Stimulated activated memory B cell treated with anti-CD40 and anti-IgM and Interleukin-4, amounts not matched to agents 10 μg/mL and 1 μg/mL and 100 μg/mL, for 72 hours (primary cell): ENCODE results near the gene STRIT1.

ENCODE experiments used
- ATAC-seq: fragments of 150-1000 bp; cut with Tn5 transposase; 2 replicates; pipeline ENCODE4 v1.10.0; 2021
- H3K27ac Mint-ChIP-seq: one replicate; pipeline ENCODE4 v1.8.0; 2022; ENCODE audit warnings: mild to moderate bottlenecking, mixed read lengths
- H3K27me3 Mint-ChIP-seq: one replicate; pipeline ENCODE4 v1.8.0; 2022; ENCODE audit warnings: mixed read lengths
- H3K36me3 Mint-ChIP-seq: one replicate; pipeline ENCODE4 v1.8.0; 2022; ENCODE audit warnings: mixed read lengths
- H3K4me1 Mint-ChIP-seq: one replicate; pipeline ENCODE4 v1.8.0; 2022; ENCODE audit warnings: mixed read lengths
- H3K4me3 Mint-ChIP-seq: one replicate; pipeline ENCODE4 v1.8.0; 2022; ENCODE audit warnings: mild to moderate bottlenecking, moderate library complexity, mixed read lengths
- H3K9me3 Mint-ChIP-seq: one replicate; pipeline ENCODE4 v1.8.0; 2022; ENCODE audit warnings: mixed read lengths

Gene STRIT1

GRCh38 chr3:155262295-155262694, 31.2 kb downstream of the STRIT1 start:
- H3K27ac Mint-ChIP-seq = no peak overlapping the region
- H3K27me3 Mint-ChIP-seq = no peaks in the 10 kb centered on the region
- H3K4me3 Mint-ChIP-seq = no peak overlapping the region
- H3K4me1 Mint-ChIP-seq = no peaks in the 10 kb centered on the region
- no peak for ATAC-seq
- no peaks in the 10 kb centered on the region for H3K36me3 Mint-ChIP-seq
- H3K9me3 Mint-ChIP-seq = peaks cover 5% of the 10 kb centered on the region

GRCh38 chr3:155254445-155254844, 39.0 kb downstream of the STRIT1 start:
- no peaks in the 10 kb centered on the region for H3K4me1 Mint-ChIP-seq
- no peaks in the 10 kb centered on the region for H3K27me3 Mint-ChIP-seq
- no peaks in the 10 kb centered on the region for H3K9me3 Mint-ChIP-seq
- no peak overlapping the region for H3K4me3 Mint-ChIP-seq
- ATAC-seq = no peak
- H3K36me3 Mint-ChIP-seq = no peaks in the 10 kb centered on the region
- no peak overlapping the region for H3K27ac Mint-ChIP-seq

DNA sequence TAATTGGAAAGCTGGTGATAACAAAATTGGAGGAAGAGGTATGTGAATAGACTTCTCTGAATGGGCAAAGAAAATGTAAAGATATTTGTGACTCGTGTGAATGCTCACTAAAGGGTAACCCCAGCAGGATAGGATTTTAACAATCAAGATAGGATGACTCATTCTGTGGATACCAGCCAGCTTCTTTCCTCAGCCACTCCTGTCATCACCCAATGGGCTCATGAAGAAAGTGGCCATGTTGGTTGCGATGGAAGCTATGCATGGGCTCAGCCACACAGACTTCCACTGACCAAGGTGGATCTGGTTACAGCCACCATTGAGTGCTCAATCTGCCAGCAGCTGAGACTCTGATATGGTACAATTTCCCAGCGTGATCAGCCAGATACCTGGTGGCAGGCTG, 40.9 kb downstream of the STRIT1 start:
- Mint-ChIP-seq H3K4me3 (no peak overlapping the region), H3K36me3 (no peaks in the 10 kb centered on the region), H3K9me3 (no peaks in the 10 kb centered on the region), H3K4me1 (no peaks in the 10 kb centered on the region), H3K27ac (no peak overlapping the region), H3K27me3 (no peaks in the 10 kb centered on the region)
- no peak for ATAC-seq

- H3K36me3 Mint-ChIP-seq = no peaks in the 10 kb centered on the region
- no peaks in the 10 kb centered on the region for H3K4me1 Mint-ChIP-seq
- H3K27ac Mint-ChIP-seq = no peak overlapping the region
- no peaks in the 10 kb centered on the region for H3K27me3 Mint-ChIP-seq
- no peak overlapping the region for H3K4me3 Mint-ChIP-seq
- ATAC-seq = no peak
- H3K9me3 Mint-ChIP-seq = no peaks in the 10 kb centered on the region
Observed at GRCh38 chr3:155252021-155252420, 41.5 kb downstream of the STRIT1 start.

DNA sequence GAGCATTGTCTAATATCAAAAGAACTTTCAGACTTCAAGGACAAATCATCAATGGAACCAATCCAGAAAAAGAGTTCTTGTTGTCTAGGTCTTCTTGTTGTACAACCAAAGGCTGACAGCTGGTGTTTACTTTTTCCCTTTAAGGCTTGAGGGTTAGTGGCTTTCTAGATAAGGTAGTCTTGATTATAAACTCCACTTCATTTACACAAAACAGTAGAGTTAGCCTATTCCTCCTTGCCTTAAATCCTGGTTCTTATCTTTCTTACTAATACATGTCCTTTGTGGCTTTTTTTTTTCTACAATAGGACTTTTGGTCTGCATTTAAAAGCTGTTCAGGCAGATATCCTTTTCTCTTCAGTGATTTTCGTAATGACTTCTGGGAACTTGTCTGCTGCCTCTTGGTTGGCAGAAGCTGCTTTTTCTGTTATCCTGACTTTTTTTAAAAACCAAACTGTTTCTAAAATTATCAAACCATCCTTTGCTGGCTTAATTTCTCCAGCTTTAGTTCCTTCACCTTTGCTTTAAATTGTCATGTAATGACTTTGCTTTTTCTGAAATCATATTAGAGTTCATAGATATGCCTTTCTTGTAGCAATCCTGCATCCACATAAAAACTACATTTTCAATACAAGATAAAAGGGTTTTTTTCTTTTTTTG, 44.8 kb downstream of the STRIT1 start:
- Mint-ChIP-seq H3K4me3 (no peak overlapping the region), H3K9me3 (no peaks in the 10 kb centered on the region), H3K4me1 (no peaks in the 10 kb centered on the region), H3K27ac (no peak overlapping the region), H3K36me3 (no peaks in the 10 kb centered on the region), H3K27me3 (no peaks in the 10 kb centered on the region)
- ATAC-seq = no peak

GRCh38 chr3:155244699-155245098, 48.8 kb downstream of the STRIT1 start:
- Mint-ChIP-seq H3K4me1 (no peaks in the 10 kb centered on the region), H3K27me3 (no peaks in the 10 kb centered on the region), H3K27ac (no peak overlapping the region), H3K4me3 (no peak overlapping the region), H3K36me3 (no peaks in the 10 kb centered on the region), H3K9me3 (no peaks in the 10 kb centered on the region)
- ATAC-seq = no peak

DNA sequence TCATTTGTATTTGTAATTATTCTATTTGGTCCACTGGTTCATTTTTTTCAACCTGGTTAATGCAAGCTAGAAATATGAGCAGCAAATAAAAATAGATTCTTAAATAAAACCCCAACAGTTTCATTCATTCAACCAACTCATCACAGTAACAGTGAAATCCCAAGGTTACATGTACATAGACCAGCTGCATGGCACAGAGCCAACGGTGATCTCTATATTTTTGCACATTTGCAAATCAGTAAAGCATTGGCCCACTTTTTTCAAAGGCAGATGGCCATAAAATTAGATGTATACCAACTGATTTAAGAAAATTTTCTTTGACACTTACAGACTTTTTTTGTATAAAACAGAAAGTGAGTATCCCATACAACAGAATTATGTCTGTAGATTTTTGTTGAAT, 49.3 kb downstream of the STRIT1 start:
- no peak for ATAC-seq
- no peaks in the 10 kb centered on the region for H3K4me1 Mint-ChIP-seq
- no peaks in the 10 kb centered on the region for H3K9me3 Mint-ChIP-seq
- H3K27me3 Mint-ChIP-seq = no peaks in the 10 kb centered on the region
- no peaks in the 10 kb centered on the region for H3K36me3 Mint-ChIP-seq
- H3K4me3 Mint-ChIP-seq = no peak overlapping the region
- H3K27ac Mint-ChIP-seq = no peak overlapping the region

DNA sequence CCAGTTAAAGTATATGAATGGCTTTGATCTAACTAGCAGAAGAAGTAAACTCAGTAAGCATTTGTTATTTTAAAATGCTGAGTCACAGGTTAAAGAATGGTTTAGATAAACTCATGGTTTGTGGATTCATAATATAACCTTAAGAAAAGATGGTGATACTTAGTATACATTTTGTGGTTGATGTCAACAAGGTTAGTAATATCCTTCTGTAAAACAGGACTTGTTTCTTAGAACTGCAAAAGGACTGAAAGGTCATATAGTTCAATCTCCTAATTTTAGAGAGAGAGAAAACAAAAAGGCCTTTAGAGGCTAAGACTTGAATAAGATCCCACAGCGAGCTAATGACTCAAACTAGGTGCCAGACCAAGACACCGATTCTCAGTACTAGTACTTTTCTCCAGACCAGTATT, 50.0 kb downstream of the STRIT1 start:
- H3K27me3 Mint-ChIP-seq = no peaks in the 10 kb centered on the region
- no peak overlapping the region for H3K4me3 Mint-ChIP-seq
- H3K36me3 Mint-ChIP-seq = no peaks in the 10 kb centered on the region
- H3K27ac Mint-ChIP-seq = no peak overlapping the region
- ATAC-seq = no peak
- H3K4me1 Mint-ChIP-seq = no peaks in the 10 kb centered on the region
- no peaks in the 10 kb centered on the region for H3K9me3 Mint-ChIP-seq

GRCh38 chr3:155242342-155242741, 51.1 kb downstream of the STRIT1 start:
- H3K27ac Mint-ChIP-seq = no peak overlapping the region
- no peaks in the 10 kb centered on the region for H3K27me3 Mint-ChIP-seq
- H3K4me1 Mint-ChIP-seq = no peaks in the 10 kb centered on the region
- no peaks in the 10 kb centered on the region for H3K36me3 Mint-ChIP-seq
- no peaks in the 10 kb centered on the region for H3K9me3 Mint-ChIP-seq
- ATAC-seq = no peak
- no peak overlapping the region for H3K4me3 Mint-ChIP-seq

GRCh38 chr3:155241579-155241978, 51.9 kb downstream of the STRIT1 start:
- Mint-ChIP-seq H3K4me1 (no peaks in the 10 kb centered on the region), H3K27ac (no peak overlapping the region)

More at GRCh38 chr3:155241579-155241978, 51.9 kb downstream of the STRIT1 start:
- no peaks in the 10 kb centered on the region for H3K9me3 Mint-ChIP-seq
- no peaks in the 10 kb centered on the region for H3K27me3 Mint-ChIP-seq
- no peak for ATAC-seq
- no peaks in the 10 kb centered on the region for H3K36me3 Mint-ChIP-seq
- no peak overlapping the region for H3K4me3 Mint-ChIP-seq
